Stimulated activated CD4-positive, alpha-beta T cell treated with anti-CD3 and anti-CD28 coated beads, Interleukin-4, amount 100 ng/mL, for 4 hours (primary cell): Measurements from ENCODE around the gene FAM200B.
"Not testable (repeated sequence)": the region's sequence is repeated elsewhere in the genome, so short reads cannot be mapped to it uniquely, and the experiment has no call there.

Experiments
- DNase-seq, 2 experiments: peaks; one replicate each; pipeline ENCODE4 v3.0.0-alpha.2; 2020

FAM200B gene

DNA sequence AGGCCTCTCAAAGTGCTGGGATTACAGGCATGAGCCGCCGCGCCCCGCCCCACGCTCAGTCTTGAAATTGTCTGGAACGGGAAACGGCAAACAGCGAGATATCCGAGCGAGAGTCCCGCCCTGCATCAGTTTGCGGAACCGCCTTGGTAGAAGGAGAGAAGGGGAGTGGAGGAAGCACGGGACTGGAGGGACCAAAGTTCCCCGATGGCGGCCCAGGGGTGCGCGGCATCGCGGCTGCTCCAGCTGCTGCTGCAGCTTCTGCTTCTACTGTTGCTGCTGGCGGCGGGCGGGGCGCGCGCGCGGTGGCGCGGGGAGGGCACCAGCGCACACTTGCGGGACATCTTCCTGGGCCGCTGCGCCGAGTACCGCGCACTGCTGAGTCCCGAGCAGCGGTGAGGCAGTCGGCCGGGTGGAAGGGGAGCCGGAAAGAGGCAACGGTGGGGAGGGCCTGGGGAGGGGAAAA is 21.3 kb downstream of the FAM200B start, which contains the start of gene BST1:
TSS of gene BST1 (plus strand) at position 125 of the 463 bp plus-strand sequence. CDS start at position 205, 80 bp downstream.
- DNase-seq, result peak; percentile 27 to 38

DNA sequence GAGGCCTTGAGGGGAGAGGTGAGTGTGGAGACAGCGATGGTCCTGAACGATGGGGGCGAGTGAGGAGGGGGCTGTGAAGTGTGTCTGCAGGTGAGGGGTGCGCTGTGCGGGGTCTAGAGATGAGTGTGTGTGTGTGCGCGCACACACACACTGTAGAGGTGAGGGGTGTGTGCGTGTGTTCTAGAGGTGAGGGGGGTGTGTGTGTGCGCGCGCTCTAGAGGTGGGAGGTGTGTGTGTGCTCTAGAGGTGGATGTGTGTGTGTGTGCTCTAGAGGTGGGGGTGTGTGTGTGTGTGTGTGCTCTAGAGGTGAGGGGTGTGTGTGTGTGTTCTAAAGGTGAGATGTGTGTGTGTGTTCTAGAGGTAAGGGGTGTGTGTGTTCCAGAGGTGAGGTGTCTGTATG is 21.8 kb downstream of the FAM200B start:
- DNase-seq, result no peak

DNA sequence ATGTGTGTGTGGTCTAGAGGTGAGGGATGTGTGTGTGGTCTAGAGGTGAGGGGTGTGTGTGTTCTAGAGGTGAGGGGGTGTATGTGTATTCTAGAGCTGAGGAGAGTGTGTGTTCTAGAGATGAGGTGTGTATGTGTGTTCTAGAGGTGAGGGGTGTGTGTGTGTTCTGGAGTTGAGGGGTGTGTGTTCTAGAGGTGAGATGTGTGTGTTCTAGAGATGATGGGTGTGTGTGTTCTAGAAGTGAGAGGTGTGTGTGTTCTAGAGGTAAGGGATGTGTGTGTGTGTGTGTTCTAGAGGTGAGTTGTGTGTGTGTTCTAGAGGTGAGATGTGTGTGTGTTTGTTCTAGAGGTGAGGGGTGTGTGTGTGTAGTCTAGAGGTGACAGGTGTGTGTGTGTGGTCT is 22.5 kb downstream of the FAM200B start:
- DNase-seq, result no peak

DNA sequence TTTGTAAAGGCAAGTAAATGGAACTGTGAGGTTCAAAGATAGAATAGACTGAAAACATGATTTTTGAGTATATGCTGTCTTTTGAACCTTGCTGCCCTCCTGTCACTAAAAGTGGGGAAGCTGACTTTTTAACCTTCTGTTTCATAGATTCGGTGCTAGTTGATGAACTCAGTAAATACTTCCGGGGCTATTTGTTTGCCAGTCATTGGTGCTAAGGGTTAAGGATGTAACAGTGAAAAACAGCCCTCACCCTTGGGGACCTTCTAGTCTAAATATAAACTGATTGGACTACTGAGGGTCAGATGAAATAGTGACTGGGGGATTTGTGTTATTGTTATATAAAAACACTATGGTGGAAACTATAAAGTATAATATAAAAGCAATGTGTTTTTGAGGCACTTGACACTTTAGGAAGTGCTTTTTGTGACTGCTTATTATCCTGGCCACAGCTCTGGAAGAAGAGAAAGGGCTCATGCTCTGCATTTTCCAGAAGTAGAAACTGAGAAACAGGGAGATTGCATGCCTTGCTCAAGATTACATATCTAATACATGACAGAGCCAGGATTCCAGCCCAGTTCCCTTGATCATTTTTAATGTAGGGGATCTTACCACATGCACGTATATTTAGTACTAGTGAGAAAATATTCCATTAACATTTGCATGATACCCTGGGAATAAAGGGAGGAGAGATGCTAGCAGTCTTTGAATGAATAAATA is 25.2 kb downstream of the FAM200B start:
- DNase-seq, result no peak

DNA sequence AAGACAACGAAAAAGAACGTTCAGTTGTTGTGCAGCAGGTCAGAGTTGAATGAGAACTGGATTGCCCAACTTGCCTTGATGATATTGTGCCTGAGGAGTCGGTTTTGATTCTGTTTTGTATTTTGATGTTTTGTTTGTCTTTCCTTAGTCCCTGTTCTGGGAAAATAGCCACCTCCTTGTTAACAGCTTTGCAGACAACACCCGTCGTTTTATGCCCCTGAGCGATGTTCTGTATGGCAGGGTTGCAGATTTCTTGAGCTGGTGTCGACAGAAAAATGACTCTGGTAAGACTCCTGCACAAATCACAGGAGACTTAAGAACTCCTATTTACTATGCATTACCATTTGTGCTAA is 25.7 kb downstream of the FAM200B start:
- DNase-seq, result no peak

DNA sequence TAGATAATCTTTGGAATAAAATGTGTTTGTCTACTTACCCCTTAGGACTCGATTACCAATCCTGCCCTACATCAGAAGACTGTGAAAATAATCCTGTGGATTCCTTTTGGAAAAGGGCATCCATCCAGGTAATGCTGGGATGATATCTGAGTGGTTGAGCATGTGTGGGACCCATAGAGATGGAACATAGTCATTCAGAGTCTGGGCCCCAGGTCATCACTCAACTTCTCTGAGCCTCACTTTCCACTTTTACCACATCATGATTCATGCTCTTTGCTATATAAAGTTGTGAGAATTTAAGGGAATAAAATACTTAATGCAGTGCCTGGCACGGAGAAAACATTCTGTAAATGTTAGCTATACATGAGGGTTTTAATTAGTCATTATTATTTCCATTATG is 30.1 kb downstream of the FAM200B start:
- DNase-seq, result no peak

DNA sequence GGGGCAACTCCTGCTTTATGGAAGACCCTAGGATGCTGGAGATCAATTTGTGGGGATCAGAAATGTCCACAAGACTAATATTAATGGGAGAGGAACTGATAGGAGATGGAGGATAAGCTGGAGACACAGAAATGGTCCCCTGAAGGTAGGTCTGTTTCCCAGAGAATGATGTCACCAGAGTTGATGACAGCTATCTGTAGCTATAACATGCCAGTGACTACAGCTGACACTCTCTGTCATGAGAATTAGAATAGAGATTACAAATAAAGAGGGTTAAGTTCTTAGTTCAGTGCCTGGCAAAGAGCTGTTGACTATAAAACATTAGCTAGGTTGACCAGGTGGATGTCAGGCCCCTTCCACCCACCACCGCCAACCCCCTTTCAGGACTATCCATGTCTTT is 30.6 kb downstream of the FAM200B start:
- no peak for DNase-seq

DNA sequence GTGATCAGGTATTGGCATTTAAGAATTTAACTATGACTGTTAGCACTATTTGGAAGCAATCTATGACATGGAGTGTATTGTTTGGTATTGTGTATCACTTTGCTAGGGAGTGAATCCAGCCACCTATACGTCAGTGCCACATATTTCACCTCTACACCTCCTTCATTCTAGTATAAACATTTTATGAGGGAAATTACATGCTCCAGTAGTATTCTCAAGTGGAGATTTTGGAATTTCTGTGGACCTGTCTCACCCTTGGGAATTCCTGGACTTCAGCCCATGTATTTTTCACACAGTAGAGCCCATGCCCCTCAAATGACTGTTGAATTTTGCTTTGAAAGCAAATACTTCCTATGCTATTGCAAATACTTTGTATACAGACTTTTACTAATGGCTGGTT is 32.5 kb downstream of the FAM200B start:
- no peak for DNase-seq

DNA sequence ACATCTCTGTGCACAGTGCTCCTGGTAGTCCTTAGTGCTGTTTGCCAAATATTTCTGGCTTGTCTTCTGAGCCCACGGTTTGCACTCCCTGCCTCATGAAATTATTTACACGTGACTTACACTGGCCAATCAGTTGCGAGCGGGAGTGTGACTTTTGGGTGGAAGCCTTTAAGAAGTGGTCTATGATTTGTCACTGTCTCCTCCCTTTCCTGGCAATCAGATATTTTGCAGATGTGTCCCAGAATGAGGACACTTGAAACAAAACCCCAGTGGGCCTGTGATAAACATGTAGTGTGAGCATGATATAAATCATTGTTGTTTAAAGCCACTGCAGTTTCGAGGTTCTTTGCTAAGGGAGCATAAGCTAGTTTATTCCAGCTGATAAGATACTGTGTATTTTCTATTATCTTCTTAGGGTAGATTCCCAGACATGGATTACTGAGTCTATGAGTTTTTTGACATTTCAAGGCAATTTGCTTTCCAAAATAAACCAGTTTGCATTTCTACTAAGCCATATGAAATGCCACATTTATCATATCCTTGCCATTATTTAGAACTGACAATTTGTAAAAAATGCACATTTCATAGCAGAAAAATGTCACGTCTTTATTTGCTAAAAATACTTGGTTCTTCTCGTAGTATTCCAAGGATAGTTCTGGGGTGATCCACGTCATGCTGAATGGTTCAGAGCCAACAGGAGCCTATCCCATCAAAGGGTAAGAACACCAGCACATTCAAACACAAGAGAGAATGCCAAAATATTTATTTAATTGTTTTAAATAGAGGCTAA is 33.2 kb downstream of the FAM200B start:
- DNase-seq, result no peak

DNA sequence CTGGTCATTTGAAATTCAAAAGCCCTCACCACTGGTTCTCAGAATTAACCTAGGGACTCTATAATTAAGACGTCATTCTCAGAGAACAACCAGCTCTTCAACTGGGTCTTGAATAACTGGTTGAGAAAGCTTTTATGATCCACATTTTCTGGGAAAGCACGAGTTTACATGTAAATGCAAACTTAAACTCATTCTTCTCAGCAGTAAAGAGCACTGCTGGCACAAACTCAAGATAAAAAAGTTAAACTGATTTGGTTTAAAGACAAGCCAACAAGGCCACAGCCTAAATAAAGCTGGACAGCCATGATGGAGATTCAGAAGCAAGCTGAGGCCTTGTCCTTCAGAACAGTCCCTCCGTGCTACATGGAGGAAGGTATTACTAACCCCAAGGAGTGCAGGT is 34.5 kb downstream of the FAM200B start:
- no peak for DNase-seq

DNA sequence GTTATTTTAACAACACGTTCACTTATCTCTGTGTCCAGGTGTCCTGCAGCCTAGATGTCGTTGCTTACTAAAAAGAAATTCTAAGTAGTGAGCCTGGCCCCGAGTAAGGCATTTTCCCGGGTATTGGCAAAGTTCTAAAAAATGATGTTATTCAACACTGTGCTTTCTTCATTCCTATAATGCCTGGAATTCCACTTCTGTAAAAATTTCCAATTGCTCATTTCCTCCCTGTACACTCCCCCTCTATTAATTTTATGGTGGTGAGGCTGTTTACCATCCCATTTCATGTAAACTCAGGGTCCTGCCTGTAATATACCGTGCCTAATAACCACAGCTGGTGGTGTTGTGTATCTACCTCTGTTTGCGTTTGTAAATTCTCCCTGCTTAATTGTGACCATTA is 35.5 kb downstream of the FAM200B start:
- DNase-seq, result no peak

DNA sequence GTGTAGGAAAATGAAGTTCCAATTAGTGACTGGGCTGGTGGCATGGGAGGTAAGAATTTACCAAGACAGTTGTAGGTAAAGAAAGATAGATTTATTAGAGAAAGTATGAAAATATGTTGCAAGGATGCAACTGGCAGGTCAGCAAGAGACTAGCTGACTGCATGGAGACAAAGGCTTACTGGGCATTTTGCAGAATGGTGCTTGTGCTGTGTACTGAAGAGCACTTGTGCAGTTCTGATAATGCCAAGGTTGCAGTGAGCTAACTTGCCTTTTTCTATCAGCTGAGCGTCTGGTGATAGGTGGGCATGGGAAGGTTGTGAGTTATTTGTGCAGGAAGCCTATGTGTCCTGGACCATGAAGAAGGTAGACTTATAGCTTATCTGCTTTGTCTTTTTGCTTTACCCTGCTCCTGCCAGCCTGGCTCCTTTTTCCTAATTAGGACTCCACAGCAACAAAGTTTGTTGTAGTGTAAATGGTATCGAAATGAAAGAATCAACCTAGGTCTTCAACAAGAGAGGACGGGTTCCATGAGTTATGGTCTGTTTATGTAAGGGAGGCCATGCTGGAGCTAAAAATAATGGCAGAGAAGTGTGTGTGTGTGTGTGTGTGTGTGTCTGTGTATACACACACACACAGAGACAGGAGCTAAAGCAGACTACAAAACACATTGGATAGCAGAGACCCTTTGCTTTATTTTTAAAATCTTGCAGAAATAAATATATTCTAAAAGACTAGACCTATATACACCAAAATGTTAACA is 36.2 kb downstream of the FAM200B start:
- DNase-seq, result no peak

DNA sequence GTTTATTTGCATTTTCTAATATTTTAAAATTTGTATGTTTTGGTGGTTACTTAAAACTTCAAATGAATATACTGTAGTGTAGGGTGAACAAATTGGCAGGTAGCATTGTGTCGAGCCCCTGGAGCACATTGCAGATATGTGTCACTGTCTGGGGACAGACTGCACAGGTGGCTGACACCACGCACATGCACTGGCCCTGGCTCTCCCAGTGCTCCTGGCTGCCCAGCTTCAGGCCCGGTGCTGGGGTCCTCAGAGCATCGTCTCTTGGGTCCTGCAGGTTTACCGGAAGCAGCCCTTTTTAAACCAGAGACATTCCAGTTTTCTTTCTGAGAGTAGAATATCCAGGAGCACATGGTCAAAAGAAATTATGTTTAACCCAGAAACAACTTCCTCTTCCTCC is 36.8 kb downstream of the FAM200B start:
- DNase-seq, result no peak

DNA sequence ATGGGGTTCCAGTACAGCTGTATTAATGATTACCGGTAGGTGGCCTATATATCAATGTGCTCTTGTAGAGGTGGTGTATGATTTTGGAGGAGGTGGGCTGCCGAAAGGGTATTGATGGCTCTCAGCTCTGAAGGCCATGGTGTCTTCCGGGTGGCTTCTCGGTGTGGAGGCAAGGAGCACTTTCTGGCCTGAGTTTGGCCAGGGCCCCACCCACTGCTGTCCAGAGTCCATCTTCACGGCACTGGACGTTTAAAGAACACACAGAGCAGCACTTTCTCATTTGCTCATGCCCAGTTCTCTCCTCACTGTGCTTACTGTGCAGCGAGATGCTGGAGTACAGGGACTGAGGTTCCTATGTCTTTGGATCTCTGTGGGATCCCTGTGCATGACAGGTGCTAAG is 37.3 kb downstream of the FAM200B start:
- no peak for DNase-seq

DNA sequence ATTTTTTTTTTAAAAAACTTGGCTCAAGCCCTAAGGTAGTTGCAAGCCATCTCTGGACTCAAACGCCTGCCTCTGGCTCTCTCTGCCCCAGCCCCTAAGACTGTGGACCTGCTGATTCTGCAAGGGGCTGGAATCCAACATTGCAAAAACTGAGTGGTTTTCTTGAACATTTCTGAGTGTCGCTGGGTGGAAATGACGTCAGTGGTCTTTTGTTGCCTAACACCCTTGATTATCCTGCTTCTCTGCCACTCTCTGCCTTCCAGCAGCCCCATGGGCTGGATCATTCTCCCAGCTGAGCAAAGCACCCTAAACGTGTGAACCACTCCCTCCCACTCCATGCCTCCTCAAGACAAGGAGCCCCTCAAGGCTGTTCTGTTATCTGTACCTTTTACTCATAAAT is 37.9 kb downstream of the FAM200B start:
- no peak for DNase-seq

DNA sequence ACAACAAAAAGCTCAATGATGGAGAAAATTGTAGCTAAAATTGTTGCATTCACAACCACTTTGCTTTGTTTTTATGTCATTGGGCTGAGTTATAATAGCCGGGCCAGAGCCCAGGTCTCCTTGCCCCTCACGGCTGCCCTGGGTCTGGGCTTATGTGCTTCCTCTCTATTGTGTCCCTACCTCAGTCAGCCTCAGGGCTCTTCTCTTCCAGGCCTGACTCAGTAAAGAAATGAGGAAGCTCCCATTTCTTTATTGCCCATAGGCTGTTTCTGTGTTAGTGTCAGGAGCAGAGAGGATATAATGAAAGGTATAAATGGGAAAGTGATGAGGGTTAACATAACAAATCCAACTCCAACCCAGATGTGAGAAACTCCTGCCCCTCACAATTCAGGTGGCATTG is 39.2 kb downstream of the FAM200B start:
- no peak for DNase-seq

DNA sequence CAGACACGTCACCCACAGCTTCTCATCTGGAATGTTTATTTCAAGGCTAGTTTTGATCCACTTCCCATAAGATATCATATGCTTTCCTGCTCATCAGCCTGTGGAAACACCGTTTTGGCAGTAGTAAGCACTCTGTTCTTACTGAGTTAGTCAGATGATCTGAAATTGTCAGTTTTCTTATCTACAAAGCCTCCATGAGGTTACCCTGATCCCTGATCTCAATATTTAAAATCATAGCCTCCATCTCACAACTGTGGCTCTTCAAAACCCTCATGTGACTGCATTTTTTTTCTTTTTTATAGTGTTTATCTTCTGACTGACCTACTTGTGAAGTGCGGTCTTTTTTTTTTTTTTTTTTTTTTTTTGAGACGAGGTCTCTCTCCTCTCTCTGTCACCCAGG is 44.0 kb downstream of the FAM200B start:
- DNase-seq, result no peak

DNA sequence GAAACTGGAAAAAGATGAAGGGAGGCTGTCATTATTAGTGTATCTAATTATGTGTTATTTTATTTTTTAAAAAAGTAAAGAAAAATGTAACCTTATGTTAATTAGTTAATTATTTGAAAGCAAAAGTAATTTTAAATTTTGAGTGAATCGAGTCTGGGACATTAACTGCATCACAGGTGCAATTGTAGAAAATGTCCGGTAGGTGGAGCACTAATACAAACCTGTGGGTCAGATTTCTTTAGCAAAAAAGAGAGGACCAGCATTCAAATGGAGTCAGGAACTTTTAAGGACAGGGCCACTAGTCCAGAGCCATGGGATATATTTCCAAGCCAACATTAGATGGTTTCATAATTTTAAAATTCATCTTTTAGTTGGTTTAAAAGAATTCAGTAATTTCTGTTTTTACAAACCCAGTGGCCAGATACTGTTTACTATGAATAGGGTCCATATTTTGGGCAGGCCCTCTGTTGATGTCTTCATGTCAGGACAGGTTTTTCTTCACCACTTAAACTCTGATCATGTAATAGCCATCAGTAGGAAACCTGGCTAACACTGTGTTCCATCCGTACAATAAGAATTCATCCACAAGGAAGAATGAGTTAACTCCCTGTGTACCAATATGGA is 48.4 kb downstream of the FAM200B start:
- DNase-seq, result peak in 1 of 2 experiments; percentile 3

DNA sequence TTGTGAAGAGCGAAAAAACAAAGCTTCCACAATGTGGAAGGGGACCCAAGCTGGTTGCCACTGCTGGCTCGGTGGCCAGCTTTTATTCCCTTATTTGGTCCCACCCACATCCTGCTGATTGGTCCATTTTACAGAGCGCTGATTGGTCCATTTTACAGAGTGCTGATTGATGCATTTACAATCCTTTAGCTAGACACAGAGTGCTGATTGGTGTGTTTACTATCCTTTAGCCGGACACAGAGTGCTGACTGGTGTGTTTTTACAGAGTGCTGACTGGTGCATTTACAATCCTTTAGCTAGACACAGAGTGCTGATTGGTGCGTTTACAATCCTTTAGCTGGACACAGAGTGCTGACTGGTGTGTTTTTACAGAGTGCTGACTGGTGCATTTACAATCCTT is 51.4 kb downstream of the FAM200B start:
- not testable (repeated sequence) for DNase-seq

DNA sequence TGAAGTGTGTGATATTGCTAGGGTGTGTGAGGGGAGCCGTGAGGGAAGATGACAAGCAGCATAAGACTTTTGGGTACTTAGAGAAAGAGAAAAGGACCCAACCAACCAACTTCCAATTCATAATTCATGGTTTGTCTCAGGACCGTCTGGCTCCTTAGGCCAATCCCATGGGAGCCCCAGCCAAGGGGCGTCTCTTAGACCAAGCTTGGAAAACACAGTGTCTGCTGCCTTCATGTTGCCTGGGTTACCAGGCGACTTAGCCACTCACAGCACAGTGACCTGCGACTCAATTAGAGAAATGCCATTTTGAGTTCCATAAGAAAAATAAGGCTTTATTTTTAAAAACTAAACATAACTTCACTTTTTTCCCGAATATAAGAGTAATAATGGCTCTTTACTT is 53.9 kb downstream of the FAM200B start:
- no peak for DNase-seq

DNA sequence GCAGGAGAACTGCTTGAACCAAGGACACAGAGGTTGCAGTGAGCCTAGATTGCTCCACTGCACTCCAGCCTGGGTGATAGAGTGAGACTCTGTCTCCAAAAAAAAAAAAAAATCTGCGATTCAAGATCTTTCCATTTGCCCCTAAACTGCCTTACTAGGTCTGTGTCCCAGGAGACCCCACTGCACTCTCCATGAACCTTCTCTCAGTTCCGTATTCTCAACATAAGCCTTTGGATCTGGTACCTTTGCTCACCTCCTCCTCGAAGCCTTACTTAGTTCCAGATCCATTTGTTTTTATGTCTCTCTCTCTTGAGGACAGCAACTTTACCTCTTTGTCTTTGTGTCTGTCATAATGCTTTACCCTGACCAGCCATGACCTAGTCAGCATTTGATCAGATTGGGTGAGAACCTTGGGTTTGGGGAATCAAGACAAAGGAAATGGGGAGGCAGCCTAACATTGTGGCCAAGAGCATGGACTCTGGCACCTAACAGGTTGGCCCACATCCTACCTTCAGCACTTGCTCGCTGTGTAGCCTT is 55.0 kb downstream of the FAM200B start:
- DNase-seq, result no peak

DNA sequence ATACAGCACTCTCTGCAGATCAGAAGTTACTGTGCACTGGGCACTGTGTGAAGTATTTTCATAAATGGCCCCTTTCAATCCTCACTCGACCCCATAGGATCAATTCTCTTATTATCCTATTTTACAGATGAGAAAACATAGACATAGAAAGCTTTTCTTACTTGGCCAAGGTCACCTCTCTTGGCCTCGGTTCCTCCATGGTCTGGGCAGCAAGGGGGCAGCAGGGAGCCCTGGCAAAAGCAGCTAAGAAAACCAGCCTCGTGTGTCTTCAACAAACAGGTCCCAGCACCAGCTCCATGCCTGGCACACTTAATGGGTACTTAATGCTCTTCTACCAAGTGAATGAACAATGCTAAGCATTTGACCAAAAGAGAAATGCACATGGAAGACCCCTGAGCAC is 55.6 kb downstream of the FAM200B start:
- DNase-seq, result no peak

DNA sequence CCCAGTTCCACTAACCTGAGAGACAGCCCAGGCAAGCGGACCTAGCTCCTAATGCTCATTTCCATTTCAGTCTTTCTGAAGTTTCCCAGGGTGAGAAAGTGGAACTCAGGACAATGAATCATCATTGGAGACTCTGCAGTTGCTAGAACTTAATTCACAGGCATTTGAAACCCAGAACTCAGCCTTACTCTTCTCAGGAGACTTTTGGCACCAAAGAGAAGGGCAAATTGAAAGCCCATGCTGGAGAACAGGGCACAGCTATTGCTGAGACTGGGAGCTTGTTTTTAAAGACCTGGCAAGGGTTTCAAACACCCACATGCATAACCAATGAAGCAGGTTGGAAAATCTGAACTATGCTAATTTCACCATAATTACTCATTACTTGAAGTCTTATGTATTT is 57.2 kb downstream of the FAM200B start:
- DNase-seq, result no peak
